Activated CD4-positive, alpha-beta memory T cell treated with anti-CD3 and anti-CD28 coated beads for 36 hours (primary cell): ENCODE measurements around the gene KRTAP4-9. TPM values are rescaled to one million over a fixed set of nuclear protein-coding genes. Genes with fewer than 3 reads are reported as not detected.
"Not testable (repeated sequence)": the region's sequence is repeated elsewhere in the genome, so short reads cannot be mapped to it uniquely, and the experiment has no call there.

Source experiments
- CTCF ChIA-PET: fragments of 350-600 bp; sonication (Branson Sonifier 250); formaldehyde crosslinking; loops from one replicate; lab custom pipeline; 2021; ENCODE audit warnings: antibody characterized with exemption, inconsistent platforms; lab: Charles Lee
- POLR2A ChIA-PET: fragments of 350-600 bp; sonication (Branson Sonifier 250); formaldehyde crosslinking; loops from one replicate; lab custom pipeline; 2021; ENCODE audit warnings: antibody characterized with exemption; lab: Charles Lee
- DNase-seq: peaks from one replicate; pipeline ENCODE4 v3.0.0-alpha.2; 2020
- H3K27ac Mint-ChIP-seq: one replicate; pipeline ENCODE4 v1.8.0; 2021; ENCODE audit warnings: mixed read lengths
- H3K27me3 Mint-ChIP-seq: one replicate; pipeline ENCODE4 v1.8.0; 2021; ENCODE audit warnings: mixed read lengths
- H3K36me3 Mint-ChIP-seq: one replicate; pipeline ENCODE4 v1.8.0; 2021; ENCODE audit warnings: mixed read lengths
- H3K4me1 Mint-ChIP-seq: one replicate; pipeline ENCODE4 v1.8.0; 2021; ENCODE audit warnings: low read depth, mixed read lengths
- H3K4me3 Mint-ChIP-seq: one replicate; pipeline ENCODE4 v1.8.0; 2021; ENCODE audit warnings: mild to moderate bottlenecking, mixed read lengths
- H3K9me3 Mint-ChIP-seq: one replicate; pipeline ENCODE4 v1.8.0; 2021; ENCODE audit warnings: mixed read lengths
- intact Hi-C: fragments of 100-400 bp; cut with micrococcal nuclease; formaldehyde crosslinking; loops from one replicate; pipeline ENCODE4 v1.15.1; 2023
- total RNA-seq, 2 experiments: library from RNA; stranded (reverse); gene quantifications; one replicate each; pipeline ENCODE4 v1.2.3, GENCODE V29; 2021

KRTAP4-9 gene
- total RNA-seq, 2 experiments from 2014 or later = not detected

DNA sequence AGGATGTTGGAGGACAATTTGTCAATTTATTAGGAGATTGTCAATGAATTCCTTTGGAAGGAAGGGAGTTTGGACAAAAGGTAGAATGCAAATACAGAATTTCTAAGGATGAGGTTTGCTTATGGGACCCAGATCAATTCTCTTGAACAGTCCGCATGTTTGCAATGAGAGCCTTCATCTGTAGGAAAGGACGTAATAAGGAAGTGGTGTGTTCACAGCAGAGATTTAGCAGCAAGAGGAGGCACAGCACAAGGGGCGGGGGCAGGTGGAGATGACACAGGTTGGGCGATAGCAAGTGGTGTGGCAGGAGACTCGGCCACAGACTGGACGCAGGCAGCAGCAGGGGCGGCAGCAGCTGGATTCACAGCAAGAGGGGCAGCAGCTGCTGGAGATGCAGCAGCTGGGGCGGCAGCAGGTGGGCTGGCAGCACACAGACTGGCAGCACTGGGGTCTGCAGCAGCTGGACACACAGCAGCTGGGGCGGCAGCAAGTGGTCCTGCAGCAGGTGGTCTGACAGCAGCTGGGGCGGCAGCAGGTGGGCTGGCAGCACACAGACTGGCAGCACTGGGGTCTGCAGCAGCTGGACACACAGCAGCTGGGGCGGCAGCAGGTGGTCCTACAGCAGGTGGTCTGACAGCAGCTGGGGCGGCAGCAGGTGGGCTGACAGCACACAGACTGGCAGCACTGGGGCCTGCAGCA is 18.3 kb downstream of the KRTAP4-9 start:
- H3K4me3 Mint-ChIP-seq, H3K27me3 Mint-ChIP-seq, POLR2A ChIA-PET, DNase-seq, intact Hi-C loops, H3K36me3 Mint-ChIP-seq, H3K27ac Mint-ChIP-seq, H3K9me3 Mint-ChIP-seq: not testable (repeated sequence)
- CTCF ChIA-PET = interaction anchor here (1.3 to 1.4 kb wide), 2 partner anchors 426 to 539 kb away, joined by 3 read pairs; no protein-coding TSS in a partner anchor
- peaks cover 45% of the 10 kb centered on the region for H3K4me1 Mint-ChIP-seq

DNA sequence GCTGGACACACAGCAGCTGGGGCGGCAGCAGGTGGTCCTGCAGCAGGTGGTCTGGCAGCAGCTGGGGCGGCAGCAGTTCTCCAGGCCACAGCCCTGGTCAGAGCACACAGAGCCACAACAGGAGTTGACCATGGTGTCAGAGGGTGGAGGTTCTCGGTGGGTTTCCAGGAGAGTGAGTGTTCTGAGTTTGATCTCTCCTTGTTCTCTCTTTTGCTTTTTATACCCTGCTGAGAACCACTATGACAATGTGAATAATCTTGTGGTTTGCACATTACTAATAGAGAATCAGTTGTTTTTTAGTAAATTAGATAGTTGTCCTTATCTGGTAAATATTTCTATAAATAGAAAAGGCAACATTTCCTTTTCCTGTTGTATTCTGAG is 18.8 kb downstream of the KRTAP4-9 start, which contains the start of gene KRTAP4-12:
Gene KRTAP4-12 (minus strand): TSS at position 192 of the 381 bp plus-strand sequence. CDS start 60 bp downstream, at position 132.
- POLR2A ChIA-PET, intact Hi-C loops: not testable (repeated sequence)
- peaks cover 45% of the 10 kb centered on the region for H3K4me1 Mint-ChIP-seq

DNA sequence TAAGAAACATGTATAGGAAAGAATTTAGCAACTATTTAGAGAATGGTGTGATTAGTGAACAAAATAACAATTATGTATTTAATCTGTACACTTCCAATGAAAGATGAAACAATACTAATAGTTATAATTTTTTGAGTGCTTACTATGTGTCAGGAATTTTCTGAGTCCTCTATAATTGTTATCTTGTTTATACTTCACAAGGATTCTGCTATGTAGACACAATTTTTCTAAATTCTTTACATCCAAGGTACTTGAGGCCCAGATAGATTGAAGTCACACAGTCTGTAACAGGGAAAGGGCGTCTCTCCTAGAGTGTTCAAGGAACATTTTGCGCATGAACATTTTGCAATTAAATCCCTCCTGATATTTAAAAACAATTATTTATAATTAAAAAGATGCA is 19.9 kb downstream of the KRTAP4-9 start:
- no peak for DNase-seq
- intact Hi-C loops = no loop called here
- peaks cover 42% of the 10 kb centered on the region for H3K4me1 Mint-ChIP-seq
- CTCF ChIA-PET = interaction anchor here (1.3 to 1.4 kb wide), 2 partner anchors 424 to 537 kb away, joined by 3 read pairs; no protein-coding TSS in a partner anchor
- H3K9me3 Mint-ChIP-seq = peaks cover 11% of the 10 kb centered on the region
- H3K36me3 Mint-ChIP-seq = no peaks in the 10 kb centered on the region
- POLR2A ChIA-PET = no interaction called here
- H3K4me3 Mint-ChIP-seq = no peak overlapping the region
- H3K27me3 Mint-ChIP-seq = no peaks in the 10 kb centered on the region
- no peak overlapping the region for H3K27ac Mint-ChIP-seq

More for the DNA sequence above, 18.8 kb downstream of the KRTAP4-9 start, which contains the start of gene KRTAP4-12:
- CTCF ChIA-PET = interaction anchor here (1.3 to 1.4 kb wide), 2 partner anchors 425 to 539 kb away, joined by 3 read pairs; no protein-coding TSS in a partner anchor
- H3K36me3 Mint-ChIP-seq, DNase-seq, H3K27ac Mint-ChIP-seq, H3K4me3 Mint-ChIP-seq, H3K27me3 Mint-ChIP-seq, H3K9me3 Mint-ChIP-seq: not testable (repeated sequence)

DNA sequence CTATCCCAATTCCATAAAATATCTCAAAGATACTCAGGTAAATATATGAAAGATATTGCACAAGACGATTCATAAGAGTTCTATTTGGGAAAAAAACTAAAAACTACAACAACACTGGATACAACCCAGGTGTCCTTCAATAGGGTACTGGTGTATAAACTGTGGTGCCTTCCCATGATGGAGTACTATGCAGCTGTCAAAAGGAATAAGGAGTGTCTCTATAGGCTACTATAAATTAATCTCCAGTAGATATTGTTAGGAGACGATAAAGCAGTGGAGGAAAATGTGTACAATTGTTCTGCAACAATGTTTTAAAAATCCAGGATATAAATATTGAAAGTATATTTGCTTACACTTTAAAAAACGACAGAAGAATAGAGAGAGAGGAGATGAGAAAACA is 21.2 kb downstream of the KRTAP4-9 start:
- ChIA-PET CTCF (no interaction called here), POLR2A (no interaction called here)
- Mint-ChIP-seq H3K9me3 (peaks cover 11% of the 10 kb centered on the region), H3K27ac (no peak overlapping the region), H3K36me3 (no peaks in the 10 kb centered on the region), H3K27me3 (no peaks in the 10 kb centered on the region), H3K4me1 (peaks cover 40% of the 10 kb centered on the region), H3K4me3 (no peak overlapping the region)
- intact Hi-C loops = no loop called here
- no peak for DNase-seq

DNA sequence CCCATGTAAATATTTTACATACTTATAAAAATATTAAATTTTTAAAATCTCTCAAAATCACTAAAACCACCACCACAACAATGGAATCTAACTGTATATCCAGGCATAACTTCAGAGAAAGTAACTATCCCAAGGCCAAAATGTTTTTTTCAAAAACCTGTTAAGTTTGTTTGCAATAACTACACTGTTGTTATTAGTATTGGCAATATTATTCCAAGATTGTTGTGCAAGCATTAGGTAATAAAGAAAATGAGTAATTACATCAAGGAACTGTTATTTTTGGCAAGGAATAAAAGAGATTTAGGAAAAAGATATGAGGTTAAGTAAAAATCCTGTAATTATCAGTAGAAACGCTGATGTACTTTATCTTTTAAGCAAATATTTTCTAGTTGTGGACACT is 22.2 kb downstream of the KRTAP4-9 start:
- Mint-ChIP-seq H3K9me3 (peaks cover 6% of the 10 kb centered on the region), H3K27ac (no peak overlapping the region), H3K4me1 (peaks cover 44% of the 10 kb centered on the region), H3K4me3 (no peak overlapping the region), H3K27me3 (no peaks in the 10 kb centered on the region), H3K36me3 (no peaks in the 10 kb centered on the region)
- ChIA-PET POLR2A (no interaction called here), CTCF (no interaction called here)
- intact Hi-C loops = no loop called here
- DNase-seq = no peak

DNA sequence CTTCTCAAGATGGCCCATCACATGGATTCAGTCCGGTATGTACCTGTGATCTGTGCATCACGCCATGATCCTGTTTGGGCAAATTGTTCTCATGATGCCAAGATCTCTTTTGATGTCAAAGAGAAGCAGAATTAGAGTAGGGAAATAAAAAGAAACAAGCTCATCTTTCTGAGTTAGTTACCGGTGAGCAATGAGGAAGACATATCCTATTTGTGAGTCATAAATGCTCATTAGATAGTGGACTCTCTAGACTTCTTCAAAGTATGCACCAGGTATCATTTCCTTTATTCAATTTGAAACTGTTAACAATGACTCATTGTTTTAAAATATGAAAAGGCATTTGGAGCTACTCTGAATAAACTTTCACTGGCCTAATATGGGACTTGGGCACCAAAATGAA is 26.8 kb downstream of the KRTAP4-9 start:
- Mint-ChIP-seq H3K4me3 (no peak overlapping the region), H3K4me1 (peaks cover 15% of the 10 kb centered on the region), H3K27ac (no peak overlapping the region), H3K36me3 (no peaks in the 10 kb centered on the region), H3K27me3 (no peaks in the 10 kb centered on the region), H3K9me3 (peaks cover 7% of the 10 kb centered on the region)
- ChIA-PET CTCF (no interaction called here), POLR2A (no interaction called here)
- intact Hi-C loops = no loop called here
- DNase-seq = no peak

DNA sequence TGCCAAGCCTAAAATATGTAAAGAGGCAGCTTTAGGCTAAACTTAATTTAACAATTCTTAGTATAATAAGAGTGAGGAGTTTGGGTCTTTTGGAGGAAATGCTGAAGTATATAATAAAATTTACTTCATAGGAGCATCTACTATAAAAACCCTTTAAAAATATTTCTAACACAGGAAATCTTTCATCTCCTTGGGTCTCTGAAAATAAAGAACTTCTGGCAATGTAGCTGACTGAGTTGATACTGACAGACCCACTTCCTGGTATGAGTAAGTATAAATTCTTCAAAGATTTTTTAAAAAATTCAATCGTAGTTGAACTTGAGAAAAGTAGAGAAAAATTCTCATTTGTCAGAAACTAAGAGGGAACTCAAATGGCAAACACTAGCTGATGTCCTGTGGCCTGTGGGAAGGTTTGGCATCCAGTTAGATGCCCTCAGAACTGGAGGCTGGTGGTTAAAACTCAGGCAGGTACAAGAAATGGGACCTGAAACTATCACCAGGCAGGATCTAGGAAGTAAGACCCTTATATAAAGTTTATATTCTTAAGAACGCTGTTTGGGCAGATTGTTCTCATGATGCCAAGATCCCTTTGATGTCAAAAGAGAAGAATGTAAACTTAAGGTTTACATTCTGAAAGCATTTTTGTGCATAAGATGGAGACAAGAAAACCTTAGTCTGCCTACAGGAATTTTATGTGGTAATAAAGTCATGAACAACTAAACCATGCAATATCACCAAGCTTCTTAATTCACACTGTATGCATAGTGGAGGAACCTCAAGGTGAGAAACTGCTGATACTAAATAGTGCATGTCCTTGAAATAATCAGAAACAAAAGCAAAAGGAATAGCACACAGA is 28.9 kb downstream of the KRTAP4-9 start:
- no peaks in the 10 kb centered on the region for H3K36me3 Mint-ChIP-seq
- CTCF ChIA-PET = no interaction called here
- POLR2A ChIA-PET = no interaction called here
- peaks cover 15% of the 10 kb centered on the region for H3K4me1 Mint-ChIP-seq
- intact Hi-C loops = no loop called here
- H3K4me3 Mint-ChIP-seq = no peak overlapping the region
- DNase-seq = no peak
- no peak overlapping the region for H3K27ac Mint-ChIP-seq
- H3K9me3 Mint-ChIP-seq = peaks cover 7% of the 10 kb centered on the region
- H3K27me3 Mint-ChIP-seq = peaks cover 2% of the 10 kb centered on the region

DNA sequence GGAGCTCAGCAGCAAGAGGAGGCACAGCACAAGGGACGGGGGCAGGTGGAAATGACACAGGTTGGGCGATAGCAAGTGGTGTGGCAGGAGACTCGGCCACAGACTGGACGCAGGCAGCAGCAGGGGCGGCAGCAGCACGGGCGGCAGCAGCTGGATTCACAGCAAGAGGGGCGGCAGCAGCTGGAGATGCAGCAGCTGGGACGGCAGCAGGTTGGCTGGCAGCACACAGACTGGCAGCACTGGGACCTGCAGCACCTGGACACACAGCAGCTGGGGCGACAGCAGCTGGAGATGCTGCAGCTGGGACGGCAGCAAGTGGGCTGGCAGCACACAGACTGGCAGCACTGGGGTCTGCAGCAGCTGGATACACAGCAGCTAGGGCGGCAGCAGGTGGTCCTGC is 34.7 kb downstream of the KRTAP4-9 start:
- H3K4me1 Mint-ChIP-seq, DNase-seq, H3K27me3 Mint-ChIP-seq, POLR2A ChIA-PET, CTCF ChIA-PET, H3K4me3 Mint-ChIP-seq, H3K27ac Mint-ChIP-seq, intact Hi-C loops: not testable (repeated sequence)
- H3K36me3 Mint-ChIP-seq = peaks cover 11% of the 10 kb centered on the region
- H3K9me3 Mint-ChIP-seq = peaks cover 23% of the 10 kb centered on the region

DNA sequence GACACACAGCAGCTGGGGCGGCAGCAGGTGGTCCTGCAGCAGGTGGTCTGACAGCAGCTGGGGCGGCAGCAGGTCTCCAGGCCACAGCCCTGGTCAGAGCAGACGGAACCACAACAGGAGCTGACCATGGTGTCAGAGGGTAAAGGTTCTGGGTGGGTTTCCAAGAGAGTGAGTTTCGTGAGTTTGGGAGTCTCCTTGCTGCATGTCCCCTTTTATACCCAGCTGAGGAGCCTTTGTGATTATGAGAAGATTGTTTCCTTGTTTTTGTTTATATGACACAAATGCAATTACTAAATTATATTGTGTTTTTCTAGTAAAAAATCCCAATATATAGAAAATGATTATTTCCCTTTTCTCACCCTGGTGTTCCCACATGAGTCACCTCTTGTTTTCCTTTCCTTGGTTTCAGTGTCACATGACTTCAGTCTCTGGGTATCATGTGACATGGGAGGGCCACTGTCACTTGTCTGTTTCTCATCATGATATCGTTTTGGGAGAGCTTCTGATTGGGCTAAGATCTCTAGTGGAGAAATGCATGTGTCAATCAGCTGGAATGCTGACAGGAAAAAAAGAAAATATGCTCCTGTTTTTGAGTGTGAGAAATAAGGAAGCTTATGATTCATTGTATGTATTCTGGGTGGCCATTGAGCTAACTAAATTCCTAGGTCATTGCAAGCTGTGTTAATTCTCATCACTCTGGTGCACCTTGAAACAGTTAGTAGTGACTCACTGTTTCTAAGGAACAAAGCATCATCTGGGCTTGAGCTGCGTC is 35.4 kb downstream of the KRTAP4-9 start, which contains the start of gene KRTAP4-6:
Gene KRTAP4-6 (minus strand): TSS at position 185 of the 772 bp plus-strand sequence. CDS start 57 bp downstream, at position 128.
- ChIA-PET CTCF (interaction anchor here (0.6 kb wide), 1 partner anchor 102 kb away, joined by 3 read pairs; no protein-coding TSS in a partner anchor), POLR2A (no interaction called here)
- DNase-seq = no peak
- intact Hi-C loops = no loop called here
- no peaks in the 10 kb centered on the region for H3K4me1 Mint-ChIP-seq
- H3K36me3 Mint-ChIP-seq = peaks cover 11% of the 10 kb centered on the region
- peaks cover 5% of the 10 kb centered on the region for H3K27me3 Mint-ChIP-seq
- H3K4me3 Mint-ChIP-seq = no peak within 1 kb of the TSS
- peaks cover 23% of the 10 kb centered on the region for H3K9me3 Mint-ChIP-seq
- H3K27ac Mint-ChIP-seq = no peak within 1 kb of the TSS

DNA sequence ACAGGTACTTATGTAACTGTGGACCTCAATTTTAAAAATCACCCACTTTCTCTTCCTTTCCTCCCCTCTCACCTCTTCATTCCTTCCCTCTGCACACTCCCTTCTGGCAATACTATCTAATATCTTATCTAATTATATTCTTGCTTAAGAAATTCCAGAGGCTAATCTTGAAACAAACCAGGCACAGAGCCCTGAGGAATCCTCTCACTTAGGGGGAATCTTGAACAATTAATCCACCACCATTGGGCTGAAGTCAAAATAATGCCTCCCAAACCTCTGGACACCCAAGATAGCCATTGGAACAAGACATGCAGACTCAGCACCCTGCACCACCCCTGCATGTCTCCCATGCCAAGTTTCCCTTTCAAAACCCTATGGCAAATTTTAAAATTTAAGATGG is 36.2 kb downstream of the KRTAP4-9 start:
- intact Hi-C loops = no loop called here
- CTCF ChIA-PET = no interaction called here
- no peak for DNase-seq
- no peak overlapping the region for H3K27ac Mint-ChIP-seq
- POLR2A ChIA-PET = no interaction called here
- H3K36me3 Mint-ChIP-seq = peaks cover 11% of the 10 kb centered on the region
- H3K4me1 Mint-ChIP-seq = no peaks in the 10 kb centered on the region
- peaks cover 5% of the 10 kb centered on the region for H3K27me3 Mint-ChIP-seq
- no peak overlapping the region for H3K4me3 Mint-ChIP-seq
- H3K9me3 Mint-ChIP-seq = peaks cover 23% of the 10 kb centered on the region

DNA sequence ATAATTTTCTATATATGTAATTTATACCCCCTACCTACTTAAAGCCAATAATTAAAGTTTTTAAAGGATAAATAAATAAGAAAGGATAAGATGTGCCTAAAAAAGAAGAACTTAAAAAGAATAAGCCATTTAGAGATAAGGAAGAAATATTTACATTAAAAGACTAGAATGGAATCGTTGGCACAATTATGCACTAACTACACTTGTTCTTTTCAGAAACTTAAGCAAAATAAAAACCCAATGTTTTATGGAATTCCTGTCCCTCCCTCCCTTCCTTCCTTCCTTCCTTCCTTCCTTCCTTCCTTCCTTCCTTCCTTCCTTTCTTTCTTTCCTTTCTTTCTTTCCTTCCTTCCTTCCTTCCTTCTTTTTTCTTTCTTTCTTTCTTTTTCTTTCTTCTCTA is 39.7 kb downstream of the KRTAP4-9 start:
- CTCF ChIA-PET = no interaction called here
- intact Hi-C loops = no loop called here
- Mint-ChIP-seq H3K36me3 (peaks cover 8% of the 10 kb centered on the region), H3K27me3 (no peaks in the 10 kb centered on the region), H3K4me1 (no peaks in the 10 kb centered on the region), H3K4me3 (no peak overlapping the region), H3K9me3 (peaks cover 16% of the 10 kb centered on the region), H3K27ac (no peak overlapping the region)
- POLR2A ChIA-PET = no interaction called here
- no peak for DNase-seq

DNA sequence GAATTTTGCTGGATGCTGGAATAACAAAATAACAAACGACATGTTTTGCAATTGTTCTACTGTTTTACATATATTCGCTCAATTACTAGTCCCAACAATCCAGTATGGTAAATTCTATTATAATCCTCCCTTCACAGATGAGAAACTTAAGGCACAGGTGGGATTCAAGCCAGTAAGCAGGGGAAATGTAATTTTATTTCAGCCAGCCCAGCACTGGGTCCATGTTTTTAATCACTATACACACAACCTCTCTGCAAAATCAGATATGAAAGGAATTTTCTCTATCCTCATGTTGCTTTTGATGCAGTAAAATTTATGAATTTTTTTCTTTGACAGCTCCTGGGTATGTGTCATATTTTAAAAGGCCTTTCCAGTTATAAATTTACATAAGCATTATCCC is 40.1 kb downstream of the KRTAP4-9 start:
- DNase-seq = no peak
- CTCF ChIA-PET = no interaction called here
- H3K36me3 Mint-ChIP-seq = peaks cover 8% of the 10 kb centered on the region
- H3K27ac Mint-ChIP-seq = no peak overlapping the region
- POLR2A ChIA-PET = no interaction called here
- intact Hi-C loops = no loop called here
- H3K27me3 Mint-ChIP-seq = no peaks in the 10 kb centered on the region
- peaks cover 16% of the 10 kb centered on the region for H3K9me3 Mint-ChIP-seq
- no peak overlapping the region for H3K4me3 Mint-ChIP-seq
- H3K4me1 Mint-ChIP-seq = no peaks in the 10 kb centered on the region
